Measurements from ENCODE around the gene PRKG1.
"Not testable (repeated sequence)": the region's sequence is repeated elsewhere in the genome, so short reads cannot be mapped to it uniquely, and the experiment has no call there.

DNA sequence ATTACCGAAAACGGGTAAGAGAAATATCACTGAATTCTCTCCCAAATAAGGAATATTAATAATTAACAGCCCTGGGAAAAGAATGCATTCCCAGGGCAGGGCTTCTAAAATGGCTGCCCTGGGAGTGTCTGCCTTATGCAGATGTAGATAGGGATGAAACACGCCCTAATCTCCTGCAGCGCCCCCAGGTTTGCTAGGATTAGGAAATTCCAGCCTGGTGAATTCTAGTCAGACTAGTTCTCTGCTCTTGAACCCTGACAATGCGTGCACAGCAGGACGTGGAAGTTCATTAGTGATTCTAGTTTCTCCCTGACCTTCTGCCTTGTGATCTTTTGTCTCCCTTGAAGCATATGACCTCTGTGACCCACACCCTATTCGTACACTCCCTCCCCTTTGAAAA, 1130.6 kb downstream of the PRKG1 start:
- TF ChIP-seq, protein P1, sequence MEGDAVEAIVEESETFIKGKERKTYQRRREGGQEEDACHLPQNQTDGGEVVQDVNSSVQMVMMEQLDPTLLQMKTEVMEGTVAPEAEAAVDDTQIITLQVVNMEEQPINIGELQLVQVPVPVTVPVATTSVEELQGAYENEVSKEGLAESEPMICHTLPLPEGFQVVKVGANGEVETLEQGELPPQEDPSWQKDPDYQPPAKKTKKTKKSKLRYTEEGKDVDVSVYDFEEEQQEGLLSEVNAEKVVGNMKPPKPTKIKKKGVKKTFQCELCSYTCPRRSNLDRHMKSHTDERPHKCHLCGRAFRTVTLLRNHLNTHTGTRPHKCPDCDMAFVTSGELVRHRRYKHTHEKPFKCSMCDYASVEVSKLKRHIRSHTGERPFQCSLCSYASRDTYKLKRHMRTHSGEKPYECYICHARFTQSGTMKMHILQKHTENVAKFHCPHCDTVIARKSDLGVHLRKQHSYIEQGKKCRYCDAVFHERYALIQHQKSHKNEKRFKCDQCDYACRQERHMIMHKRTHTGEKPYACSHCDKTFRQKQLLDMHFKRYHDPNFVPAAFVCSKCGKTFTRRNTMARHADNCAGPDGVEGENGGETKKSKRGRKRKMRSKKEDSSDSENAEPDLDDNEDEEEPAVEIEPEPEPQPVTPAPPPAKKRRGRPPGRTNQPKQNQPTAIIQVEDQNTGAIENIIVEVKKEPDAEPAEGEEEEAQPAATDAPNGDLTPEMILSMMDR (IDR thresholded peaks at IDR 0.05), result not testable (repeated sequence)
- not testable (repeated sequence) for TF ChIP-seq POLR2A (IDR thresholded peaks at IDR 0.05)

Measured in Peyer's patch (tissue), 4 donors.